ENCODE results near the gene CD99L2.

CD99L2 gene

GRCh38 chrX:150779385-150779784, 119.1 kb downstream of the CD99L2 start:
- no peak for DNase-seq

- DNase-seq: no peak
Measured at GRCh38 chrX:150777328-150777992, 121.0 kb downstream of the CD99L2 start.

- no peak for DNase-seq
Measured at GRCh38 chrX:150775569-150776350, 122.7 kb downstream of the CD99L2 start.

DNA sequence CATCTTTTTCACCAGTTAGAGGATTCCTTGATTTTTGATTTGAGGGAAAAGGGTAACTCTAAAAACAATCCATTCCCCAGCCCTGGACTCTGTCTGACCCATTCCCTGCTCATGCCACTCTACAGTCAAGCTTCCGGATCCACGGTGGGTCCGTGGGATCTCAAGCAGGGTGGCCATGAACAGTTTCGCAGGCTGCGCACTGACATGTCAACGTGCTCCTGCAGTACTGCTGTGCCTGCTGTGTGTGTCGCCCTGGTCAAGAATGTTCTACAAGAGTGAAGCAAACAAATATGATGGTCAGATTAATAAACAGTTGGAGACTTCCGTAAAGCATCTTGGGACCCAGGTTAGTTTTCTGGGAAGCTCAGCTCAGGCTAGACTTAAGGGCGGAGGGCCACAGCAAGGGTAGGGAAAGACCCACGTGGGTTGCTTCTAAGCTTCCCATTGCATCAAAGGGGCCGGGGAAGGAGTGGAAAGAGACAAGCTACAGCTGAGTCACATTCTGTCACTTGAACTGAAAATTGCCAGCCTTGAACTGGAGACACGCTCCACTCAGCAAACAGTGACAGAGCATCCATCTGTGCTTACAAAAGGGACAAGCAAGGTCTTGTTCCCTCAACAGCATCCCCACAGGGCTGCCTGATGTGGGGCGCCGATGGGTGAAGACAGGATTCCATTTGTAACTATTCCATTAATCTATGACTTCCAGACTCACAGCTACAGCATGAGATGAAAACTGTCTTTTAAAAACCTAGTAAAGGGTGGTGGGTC, 123.5 kb downstream of the CD99L2 start:
- no peak for DNase-seq

- DNase-seq: no peak
Measured at GRCh38 chrX:150773634-150774033, 124.8 kb downstream of the CD99L2 start.

- DNase-seq: no peak
Measured at GRCh38 chrX:150773117-150773516, 125.4 kb downstream of the CD99L2 start.

DNA sequence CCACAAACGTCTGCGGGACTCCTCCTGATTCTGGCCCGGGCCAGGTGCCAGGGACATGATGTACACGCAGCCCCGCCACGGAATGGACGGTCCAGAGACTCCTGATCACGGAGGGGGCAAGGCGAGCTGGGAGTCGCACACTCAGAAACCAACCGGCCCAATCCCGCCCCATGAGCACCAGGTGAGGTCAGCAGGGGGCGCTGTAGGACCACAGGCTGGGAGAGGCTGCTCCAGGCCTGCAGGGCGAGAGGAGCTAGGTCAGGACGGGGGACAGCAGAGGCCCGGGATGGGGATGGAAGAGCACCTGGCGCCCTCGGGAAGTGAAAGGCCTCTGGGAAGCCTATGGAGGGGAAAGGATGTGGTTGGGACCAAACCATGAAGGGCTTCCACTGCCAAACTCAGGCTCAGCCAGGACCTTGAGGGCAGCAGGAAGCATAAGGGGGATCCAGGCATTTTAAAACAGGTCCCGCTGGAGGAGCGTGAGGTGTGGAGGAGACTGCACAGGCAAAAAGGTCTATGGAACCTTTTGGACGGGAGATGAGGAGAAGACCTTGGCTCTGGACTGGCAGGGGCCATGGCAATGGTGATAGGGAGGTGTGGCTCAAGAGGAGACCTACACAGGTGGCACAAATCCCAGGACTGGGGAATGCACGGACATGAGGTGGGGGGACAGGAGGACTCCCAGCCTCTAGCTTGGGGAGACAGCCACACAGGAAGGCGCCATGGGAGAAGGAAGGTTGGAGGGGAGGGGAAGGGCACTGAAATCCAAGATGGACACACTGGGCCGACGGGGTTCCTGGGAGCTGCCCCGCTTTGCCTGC, 126.1 kb downstream of the CD99L2 start:
- peak; percentile 65 for DNase-seq

- DNase-seq: no peak
Measured at GRCh38 chrX:150771116-150771515, 127.4 kb downstream of the CD99L2 start.

- DNase-seq: no peak
Measured at GRCh38 chrX:150770623-150771022, 127.8 kb downstream of the CD99L2 start.

DNA sequence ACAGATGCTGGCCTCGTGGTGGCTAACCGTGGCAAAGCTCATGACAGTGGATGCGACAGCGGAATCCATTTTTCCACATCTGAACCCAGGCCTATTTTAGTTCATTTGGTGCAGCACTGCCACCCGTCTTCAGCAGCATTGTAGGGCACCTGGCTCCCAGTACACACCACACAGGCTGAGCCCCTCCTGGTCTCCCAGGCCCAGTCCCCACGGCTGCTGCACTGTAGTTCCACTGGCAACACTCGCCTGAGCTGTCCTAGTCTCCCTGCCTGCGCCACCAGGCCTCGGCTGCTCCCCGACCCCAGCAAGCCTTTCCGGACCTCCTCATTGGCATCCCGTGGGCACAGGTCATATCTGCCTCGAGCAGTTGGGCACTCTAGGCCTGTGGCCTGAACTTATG, 129.1 kb downstream of the CD99L2 start:
- DNase-seq: no peak

GRCh38 chrX:150768580-150769190, 129.8 kb downstream of the CD99L2 start:
- no peak for DNase-seq

- no peak for DNase-seq
Measured at GRCh38 chrX:150768132-150768485, 130.4 kb downstream of the CD99L2 start.

DNA sequence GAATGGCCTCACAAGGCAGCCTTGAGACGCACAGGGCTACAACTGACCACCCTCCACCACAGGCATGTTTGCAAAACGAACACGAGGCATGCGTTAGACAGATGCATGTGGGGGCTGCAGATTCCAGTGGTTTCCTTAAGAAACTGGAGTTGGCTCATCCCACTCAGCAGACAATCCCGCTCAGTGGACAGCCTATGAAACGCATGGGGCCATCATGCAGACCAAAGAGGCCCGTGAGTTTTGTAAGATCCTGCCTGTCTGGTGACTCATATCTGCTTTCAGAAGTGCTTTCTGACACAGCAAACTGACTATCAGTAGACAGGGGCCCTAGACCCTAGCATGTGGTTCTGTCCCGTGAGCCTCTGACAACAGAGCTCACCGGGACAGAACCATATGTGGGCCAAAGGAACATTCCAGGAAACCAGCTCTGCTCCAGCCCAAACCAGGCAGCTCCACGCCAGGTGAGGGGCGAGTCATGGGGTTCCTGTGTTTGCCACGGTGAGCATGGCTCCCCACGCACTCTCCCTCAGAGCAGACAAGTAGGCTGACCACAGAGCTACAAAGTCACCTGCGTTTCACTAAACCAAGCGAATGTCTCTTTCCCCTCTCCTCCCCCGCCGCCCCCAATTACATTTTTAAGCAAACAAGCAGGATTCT, 130.9 kb downstream of the CD99L2 start:
- DNase-seq: no peak

- no peak for DNase-seq
Measured at GRCh38 chrX:150767045-150767395, 131.4 kb downstream of the CD99L2 start.

GRCh38 chrX:150766351-150767044, 132.0 kb downstream of the CD99L2 start:
- DNase-seq: no peak

- DNase-seq: no peak
Measured at GRCh38 chrX:150765782-150766350, 132.6 kb downstream of the CD99L2 start.

DNA sequence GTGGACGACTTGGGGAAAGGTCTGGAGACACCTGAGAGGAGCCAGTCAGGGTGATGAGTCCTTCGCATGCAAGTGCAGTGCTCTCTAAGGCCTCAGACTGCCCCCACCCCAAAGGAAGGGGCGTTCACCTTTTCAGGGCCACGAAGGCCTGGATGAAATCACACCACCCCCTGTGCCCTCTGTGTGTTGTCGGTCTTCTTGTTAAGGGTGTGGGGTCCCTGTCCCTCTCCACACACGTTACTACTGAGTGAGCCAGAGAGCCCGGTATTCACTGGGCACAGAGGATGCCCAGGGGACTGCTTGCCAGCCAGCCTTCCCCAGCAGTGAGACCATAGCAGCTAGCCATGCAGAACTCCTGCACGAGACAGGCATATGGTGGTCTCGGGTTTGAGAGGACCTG, 133.2 kb downstream of the CD99L2 start:
- no peak for DNase-seq

DNA sequence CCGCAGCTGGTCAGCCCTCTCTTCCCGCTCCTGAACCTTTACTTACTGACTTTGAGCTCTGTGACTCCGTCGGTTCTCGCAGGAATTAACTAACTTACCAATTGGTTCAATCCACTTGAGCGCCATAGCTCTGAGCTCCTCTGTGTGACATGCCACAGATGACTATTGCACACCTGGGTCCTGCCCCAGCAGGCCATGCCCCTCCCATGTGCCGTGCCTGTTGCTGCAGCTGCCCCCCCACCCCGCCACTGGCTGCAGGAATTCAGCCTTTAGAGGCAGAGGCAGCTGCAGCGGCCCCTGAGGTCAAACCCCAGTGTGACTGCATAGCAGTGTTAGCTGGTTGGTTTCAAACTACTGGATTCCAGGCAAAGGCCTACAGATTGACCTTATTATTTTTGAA, 134.7 kb downstream of the CD99L2 start:
- DNase-seq: no peak

DNA sequence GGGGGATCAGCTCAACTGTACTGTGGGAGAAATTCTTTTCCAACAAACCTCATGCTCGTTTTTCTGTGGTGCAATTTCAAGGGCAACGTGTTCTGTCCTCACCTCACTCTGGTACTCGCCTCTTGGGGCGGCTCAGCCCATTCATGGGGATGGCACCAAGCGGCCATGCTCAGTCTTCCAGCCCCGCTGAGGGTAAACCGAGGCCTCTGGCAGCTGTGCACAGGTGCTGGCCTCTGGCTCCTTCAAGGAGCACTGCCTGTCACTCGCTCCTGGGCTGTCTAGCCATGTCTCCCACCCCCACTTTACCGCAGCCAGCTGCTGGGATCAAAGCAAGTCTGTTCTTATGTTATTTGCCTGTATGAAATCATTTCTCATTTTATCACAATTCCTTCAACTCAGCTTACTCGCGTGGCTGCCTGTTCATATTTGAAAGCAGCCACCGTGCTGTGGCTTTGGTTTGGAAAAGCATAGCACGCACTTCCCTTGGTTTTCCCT, 135.1 kb downstream of the CD99L2 start:
- no peak for DNase-seq

- no peak for DNase-seq
Measured at GRCh38 chrX:150762258-150763165, 136.0 kb downstream of the CD99L2 start.

Data from CD4-positive, alpha-beta T cell treated with Interleukin-4 for 1 hour (primary cell).